K562 (cell line): ENCODE measurements around the gene PRKAG2. TPM values are rescaled to one million over a fixed set of nuclear protein-coding genes. Genes with fewer than 3 reads are reported as not detected.

Experiments used
- MTA3 ChIP-seq: fragments of 450-650 bp; formaldehyde crosslinking; IDR thresholded peaks from 2 replicates; pipeline ENCODE4 v1.6.1; 2017; ENCODE audit warnings: mild to moderate bottlenecking, borderline replicate concordance
- RBBP5 ChIP-seq: fragments of 200-600 bp; sonication (generic); IDR thresholded peaks from 2 replicates; pipeline ENCODE4 v1.6.1; 2012; ENCODE audit warnings: borderline replicate concordance, mild to moderate bottlenecking, low read length, control low read depth, inconsistent platforms; ENCODE audit not compliant: insufficient read depth, poor library complexity, severe bottlenecking
- REST ChIP-seq, 2 experiments: fragments of 450-650 bp; formaldehyde crosslinking in 1 of 2; IDR thresholded peaks; 2 replicates each; pipeline versions ENCODE4 v1.4.0 to v1.6.1; 2014 to 2020; ENCODE audit warnings: mild to moderate bottlenecking in 2 of 2, borderline replicate concordance in 1 of 2, low read depth in 1 of 2
- polyA plus RNA-seq, 8 experiments: library from polyadenylated mRNA; depleted of rRNA in 4 of 8; stranded (reverse) in 5 of 8; unstranded in 3 of 8; fragments of >200 nt; fragmentation: Nextera tagmentation in 2 of 8; fragmentation: Illumina TruSeq in 1 of 8; extraction: Ambion mirVana in 2 of 8; extraction: Trizol in 1 of 8; gene quantifications; 2 replicates each; pipeline versions ENCODE4 v1.2.1 to v1.2.3, GENCODE V29; 2011 to 2014; ENCODE audit warnings: inconsistent platforms in 1 of 8, missing spikeins in 1 of 8
- total RNA-seq, 7 experiments: library from RNA; depleted of rRNA in 6 of 7; stranded (reverse); fragments of >200 nt in 6 of 7; fragmentation: Illumina TruSeq in 2 of 7; extraction: Trizol in 2 of 7; gene quantifications; 2 replicates each; pipeline versions ENCODE4 v1.2.1 to v1.2.3, GENCODE V29; 2011 to 2021; ENCODE audit warnings: low replicate concordance in 1 of 7

The PRKAG2 gene
- total and polyA plus RNA-seq, 9 of the 15 experiments (the other 6 are each of a cell fraction or from before 2014, with no cell fraction given), result 0.99 to 5.6 (median 3.3) TPM

DNA sequence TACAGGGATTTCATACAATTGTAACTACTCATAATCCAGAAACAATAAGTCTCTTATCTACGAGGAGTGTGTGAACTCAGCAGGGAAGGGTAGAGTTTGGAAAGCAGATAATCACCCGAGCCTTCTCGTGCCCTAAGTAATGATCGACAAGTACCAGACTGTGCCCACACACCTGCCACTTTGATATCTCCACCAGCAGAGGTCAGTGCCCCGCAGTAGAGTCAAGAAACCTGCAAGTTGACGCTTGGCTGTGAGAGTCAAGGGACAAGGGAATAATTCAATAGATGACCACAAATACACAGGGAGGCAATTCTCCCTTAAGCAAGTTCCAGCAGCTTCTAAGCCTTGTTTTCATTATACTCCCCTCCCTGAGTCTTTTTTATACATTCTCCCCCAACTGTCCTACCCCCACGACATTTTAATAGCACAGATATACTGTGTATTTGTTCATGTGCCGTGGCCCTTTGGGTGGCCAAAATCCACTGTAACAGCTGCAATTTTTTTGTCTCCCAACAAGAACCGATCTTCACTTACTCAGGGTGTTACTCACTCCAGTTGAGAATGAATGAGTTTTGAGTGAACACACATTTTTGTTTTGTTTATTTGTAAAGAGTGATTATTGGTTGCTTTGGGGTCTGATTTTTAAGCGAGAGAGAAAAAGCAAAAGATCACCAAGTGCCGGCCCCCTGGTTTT, 250.3 kb downstream of the PRKAG2 start (continued):
- TF ChIP-seq RBBP5 (no peak), MTA3 (no peak), REST (IDR thresholded peaks at IDR 0.05; ENCODE audit: borderline replicate concordance) (peak; percentile 14; the same call in 1 of the 2 replicates), REST (CRISPR knock-in tag; IDR thresholded peaks at IDR 0.05; ENCODE audit: low read depth) (no peak)
